Endothelial cell of umbilical vein (primary cell): ENCODE results near the gene HELQ.

Source experiments
- CTCF ChIP-seq, 2 donors: IDR thresholded peaks; 1 replicate in 1 of 2; 2 replicates in 1 of 2; pipeline ENCODE4 v1.5.1; 2011; ENCODE audit warnings: low read length in 2 of 2, mild to moderate bottlenecking in 2 of 2, moderate library complexity in 2 of 2, control low read depth in 1 of 2, inconsistent platforms in 1 of 2, low read depth in 1 of 2; ENCODE audit not compliant: insufficient read depth in 1 of 2; ENCODE audit errors: extremely low read depth in 1 of 2
- EZH2 ChIP-seq: IDR thresholded peaks from 2 replicates; pipeline ENCODE4 v1.6.1; 2012; ENCODE audit warnings: borderline replicate concordance, low read depth, mild to moderate bottlenecking, moderate library complexity, low read length, inconsistent platforms; ENCODE audit not compliant: severe bottlenecking
- MYC ChIP-seq: IDR thresholded peaks from one replicate; pipeline ENCODE4 v1.6.1; 2011; ENCODE audit warnings: mild to moderate bottlenecking, low read depth, low read length
- POLR2A ChIP-seq: IDR thresholded peaks from 2 replicates; pipeline ENCODE4 v1.6.1; 2012; ENCODE audit warnings: low read depth, mild to moderate bottlenecking, control low read depth, low read length
- POLR2AphosphoS5 ChIP-seq: IDR thresholded peaks from 2 replicates; pipeline ENCODE4 v1.6.1; 2012; ENCODE audit warnings: low read depth, mild to moderate bottlenecking, control low read depth, low read length, moderate library complexity; ENCODE audit not compliant: insufficient read depth

- no peak for TF ChIP-seq CTCF (IDR thresholded peaks at IDR 0.05; ENCODE audit: extremely low read depth in 1 of 2, insufficient read depth in 1 of 2, low read depth in 1 of 2, low read length in 2 of 2)
- TF ChIP-seq POLR2A: no peak
- no peak for TF ChIP-seq POLR2AphosphoS5
- TF ChIP-seq EZH2: no peak
- TF ChIP-seq MYC: no peak
Measured at GRCh38 chr4:83503974-83504373, 48.4 kb upstream of the HELQ start.
